OCI-LY3 (cell line): ENCODE data around the gene COBL.

ENCODE experiments used
- EZH2phosphoT487 ChIP-seq: fragments of 200-600 bp; shearing (Covaris generic); IDR thresholded peaks from 2 replicates; pipeline ENCODE4 v1.6.1; 2018; ENCODE audit warnings: antibody characterized with exemption, mixed run types, low read depth
- TF ChIP-seq, protein P1 (sequence below): fragments of 200-600, 300-600 bp; sonication (generic); IDR thresholded peaks from 2 replicates; pipeline ENCODE4 v1.5.1; 2014; ENCODE audit warnings: antibody characterized with exemption, low read length, low read depth

GRCh38 chr7:51350546-51350896 is 33.9 kb upstream of the COBL start:
- TF ChIP-seq, protein P1, sequence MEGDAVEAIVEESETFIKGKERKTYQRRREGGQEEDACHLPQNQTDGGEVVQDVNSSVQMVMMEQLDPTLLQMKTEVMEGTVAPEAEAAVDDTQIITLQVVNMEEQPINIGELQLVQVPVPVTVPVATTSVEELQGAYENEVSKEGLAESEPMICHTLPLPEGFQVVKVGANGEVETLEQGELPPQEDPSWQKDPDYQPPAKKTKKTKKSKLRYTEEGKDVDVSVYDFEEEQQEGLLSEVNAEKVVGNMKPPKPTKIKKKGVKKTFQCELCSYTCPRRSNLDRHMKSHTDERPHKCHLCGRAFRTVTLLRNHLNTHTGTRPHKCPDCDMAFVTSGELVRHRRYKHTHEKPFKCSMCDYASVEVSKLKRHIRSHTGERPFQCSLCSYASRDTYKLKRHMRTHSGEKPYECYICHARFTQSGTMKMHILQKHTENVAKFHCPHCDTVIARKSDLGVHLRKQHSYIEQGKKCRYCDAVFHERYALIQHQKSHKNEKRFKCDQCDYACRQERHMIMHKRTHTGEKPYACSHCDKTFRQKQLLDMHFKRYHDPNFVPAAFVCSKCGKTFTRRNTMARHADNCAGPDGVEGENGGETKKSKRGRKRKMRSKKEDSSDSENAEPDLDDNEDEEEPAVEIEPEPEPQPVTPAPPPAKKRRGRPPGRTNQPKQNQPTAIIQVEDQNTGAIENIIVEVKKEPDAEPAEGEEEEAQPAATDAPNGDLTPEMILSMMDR: no peak
- no peak for TF ChIP-seq EZH2phosphoT487
